Activated CD4-positive, CD25-positive, alpha-beta regulatory T cell treated with anti-CD3 and anti-CD28 coated beads, Interleukin-2, amount 50 U/mL, for 72 hours (primary cell): ENCODE data around the gene CACNA1A.
A peak's percentile ranks its signal among the peaks of the same experiment; 100 is the strongest.
"Not testable (repeated sequence)": the region's sequence is repeated elsewhere in the genome, so short reads cannot be mapped to it uniquely, and the experiment has no call there.

Experiments
- DNase-seq: peaks from one replicate; pipeline ENCODE4 v3.0.0; 2021

CACNA1A gene

DNA sequence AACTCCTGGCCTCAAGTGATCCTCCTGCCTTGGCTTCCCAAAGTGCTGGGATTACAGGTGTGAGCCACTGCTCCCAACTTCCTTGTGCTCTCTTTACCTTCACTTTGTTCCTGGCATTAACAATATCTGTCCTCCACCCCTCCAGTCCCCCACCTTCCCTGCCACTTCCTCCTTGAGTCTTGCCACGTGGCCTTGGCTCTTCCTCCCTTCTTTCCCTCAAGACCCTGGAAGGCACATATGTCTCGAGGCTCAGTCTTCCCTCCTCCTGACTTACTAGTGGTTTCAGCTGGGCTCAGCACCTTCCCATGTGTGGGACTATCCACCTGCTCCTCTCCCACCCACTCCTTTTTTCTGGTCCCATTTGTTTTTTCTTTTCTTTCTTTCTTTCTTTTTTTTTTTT lies 285.4 kb downstream of the CACNA1A start:
- no peak for DNase-seq

GRCh38 chr19:13215572-13216380 lies 290.5 kb downstream of the CACNA1A start:
- no peak for DNase-seq

DNA sequence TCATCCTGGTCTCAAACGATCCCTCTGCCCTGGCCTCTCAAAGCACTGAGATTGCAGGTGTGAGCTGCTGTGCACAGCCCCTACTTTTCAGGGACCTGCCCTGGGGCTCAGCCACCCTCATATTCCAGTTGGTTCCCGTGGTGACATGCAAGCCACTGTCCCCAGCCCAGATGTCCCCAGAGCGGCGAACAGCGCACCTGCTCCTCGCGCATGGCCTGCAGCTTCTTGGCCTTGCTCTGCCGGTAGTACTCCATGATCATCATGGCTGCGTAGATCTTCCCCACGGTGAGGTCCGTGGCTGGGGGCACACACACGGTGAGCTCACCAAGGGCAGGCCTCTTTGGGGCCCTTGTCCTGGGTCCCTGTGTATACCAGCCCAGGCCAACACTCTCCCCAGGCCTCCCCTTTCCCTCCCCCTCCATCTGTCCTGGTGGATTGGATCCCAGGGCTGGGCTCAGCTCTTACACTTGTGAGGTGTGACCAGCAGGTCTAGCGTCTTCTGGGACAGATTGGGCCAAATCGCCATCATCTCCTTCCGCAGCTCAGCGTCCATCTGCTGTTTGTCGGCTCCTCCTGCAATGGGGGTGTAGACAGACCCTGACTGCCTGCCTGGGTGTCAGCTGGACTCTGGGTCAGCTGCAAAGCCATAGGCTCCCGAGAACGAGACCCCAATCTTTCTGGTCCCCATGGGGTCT lies 292.1 kb downstream of the CACNA1A start:
- DNase-seq: no peak

DNA sequence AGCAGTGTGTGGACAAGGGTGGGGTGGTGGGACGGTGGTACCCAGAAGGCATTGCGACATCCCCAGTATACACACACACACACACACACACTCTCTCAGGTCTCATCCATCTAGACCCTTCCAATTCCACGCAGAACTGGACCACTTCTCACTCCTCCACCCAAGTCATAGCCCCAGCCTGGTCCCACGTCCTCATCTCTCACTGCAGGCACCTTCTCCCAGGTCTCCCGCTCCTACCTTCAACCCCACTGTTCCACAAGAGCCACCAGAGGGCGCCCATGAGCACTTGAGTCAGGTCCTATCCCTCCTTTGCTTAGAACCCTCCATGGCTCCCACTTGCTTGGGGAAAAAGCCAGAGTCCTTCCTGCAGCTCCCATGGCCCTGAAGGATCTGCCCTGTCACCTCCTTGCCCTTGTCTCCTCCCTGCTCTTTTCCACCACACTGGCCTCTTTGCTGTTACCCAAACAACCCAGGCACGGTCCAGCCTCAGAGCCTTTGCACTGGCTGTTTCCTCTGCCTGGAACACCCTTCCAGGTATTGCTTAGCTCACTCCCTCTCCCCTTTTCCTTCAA lies 293.4 kb downstream of the CACNA1A start:
- DNase-seq: peak; percentile 78

DNA sequence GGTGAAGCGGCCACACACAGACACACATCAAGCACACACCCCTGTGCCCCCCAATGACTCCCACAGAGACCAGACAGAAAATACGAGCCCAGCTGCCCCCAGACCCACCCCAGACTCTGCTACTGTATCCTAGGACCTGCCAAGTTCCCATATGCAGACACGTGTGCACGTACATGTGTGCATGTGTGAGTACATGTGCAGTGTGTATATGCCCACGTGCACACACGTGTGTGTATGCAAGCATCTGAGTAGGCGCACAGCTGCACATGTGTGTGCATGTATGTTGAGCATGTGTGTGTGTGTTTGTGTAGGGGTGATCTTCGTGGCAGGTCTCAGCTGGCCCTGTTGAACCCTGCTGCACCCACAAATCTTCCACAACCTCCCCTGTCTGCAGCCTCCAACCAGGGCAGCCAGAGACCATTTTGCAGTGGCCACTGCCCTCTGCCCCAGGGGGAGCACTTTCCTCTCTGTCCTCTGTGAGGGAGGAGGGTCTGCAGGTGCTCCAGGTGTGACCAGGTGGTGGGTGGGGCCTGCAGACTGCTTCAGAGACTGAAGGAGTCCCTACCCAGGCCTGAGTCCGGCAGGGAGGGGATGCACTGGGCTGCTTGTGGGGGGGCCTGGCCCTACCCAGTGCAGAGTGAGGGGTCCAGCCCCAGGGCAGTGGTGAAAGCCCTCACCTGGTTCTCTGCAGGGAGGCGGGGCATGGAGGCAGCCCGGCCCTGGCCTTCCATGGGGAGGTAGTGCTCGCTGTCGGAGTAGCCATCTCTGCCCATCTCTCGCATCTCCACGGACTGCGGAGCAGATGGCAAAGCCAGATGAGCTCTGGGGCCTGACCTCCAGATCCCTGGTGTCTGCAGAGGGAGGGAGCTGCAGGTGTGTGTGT lies 294.6 kb downstream of the CACNA1A start:
- DNase-seq: no peak

- no peak for DNase-seq
These were observed 295.3 kb downstream of the CACNA1A start for GRCh38 chr19:13210941-13211340.

DNA sequence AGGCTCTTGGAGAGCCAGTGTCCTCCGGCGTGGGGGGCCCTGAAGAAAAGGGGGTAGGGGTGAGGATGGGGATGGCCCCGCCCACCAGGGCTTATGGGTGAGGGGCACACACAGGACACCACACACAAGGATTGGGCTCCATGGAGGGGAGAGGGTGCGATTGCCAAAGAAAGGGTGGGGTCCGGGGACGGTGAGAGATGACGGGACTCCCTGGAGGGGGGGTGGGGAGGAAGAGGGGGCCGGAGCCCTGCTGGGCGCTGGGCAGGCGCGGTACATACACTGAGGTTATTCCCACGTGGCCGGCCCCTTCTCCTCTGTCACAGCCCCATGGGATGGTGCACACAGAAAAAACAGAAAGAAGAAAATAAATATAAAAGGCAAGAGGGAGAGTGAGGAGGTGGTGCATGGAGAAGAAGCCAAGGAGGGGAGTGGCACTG lies 295.9 kb downstream of the CACNA1A start:
- DNase-seq: no peak

DNA sequence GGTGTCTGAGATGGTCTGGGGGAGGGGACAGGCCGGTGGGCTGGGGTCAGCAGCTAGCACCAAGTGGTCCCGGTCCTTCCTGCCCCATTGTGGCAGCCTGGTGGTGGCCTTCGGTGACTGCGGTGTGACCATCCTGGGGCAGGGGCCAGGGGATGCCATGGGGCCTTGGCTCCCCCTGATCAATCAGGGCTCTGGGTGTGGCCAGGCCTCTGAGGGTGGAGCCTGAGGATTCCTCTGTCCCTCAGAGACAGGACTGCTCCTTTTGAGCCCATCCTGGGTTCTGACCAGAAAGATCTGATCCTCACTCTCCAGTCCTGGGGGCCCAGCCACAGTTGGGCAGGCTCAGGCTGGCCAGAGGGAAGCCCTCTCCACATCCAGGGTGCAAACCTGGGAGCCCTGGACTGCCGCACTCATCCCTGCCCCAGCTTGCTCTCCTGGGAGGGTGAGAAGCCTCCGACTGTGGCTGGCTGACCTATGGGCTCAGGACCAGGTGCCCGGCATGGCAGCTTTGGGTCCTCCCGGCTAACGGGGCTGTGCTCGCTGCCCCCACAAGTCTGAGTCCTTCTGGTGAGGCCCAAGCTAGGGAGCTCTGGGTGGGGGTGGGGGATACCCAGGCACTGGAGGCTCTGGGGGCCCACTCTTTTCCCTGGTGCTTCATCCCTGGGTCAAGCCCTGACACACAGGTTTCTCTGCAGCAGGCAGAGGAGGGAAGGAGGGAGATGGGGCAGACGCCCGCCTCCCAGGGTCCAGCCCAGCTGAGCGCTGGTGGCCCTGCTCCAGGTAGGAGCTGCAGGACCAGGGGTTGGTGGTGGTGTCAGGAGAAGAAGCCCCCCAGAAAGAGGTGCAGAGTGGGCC lies 296.6 kb downstream of the CACNA1A start:
- no peak for DNase-seq

DNA sequence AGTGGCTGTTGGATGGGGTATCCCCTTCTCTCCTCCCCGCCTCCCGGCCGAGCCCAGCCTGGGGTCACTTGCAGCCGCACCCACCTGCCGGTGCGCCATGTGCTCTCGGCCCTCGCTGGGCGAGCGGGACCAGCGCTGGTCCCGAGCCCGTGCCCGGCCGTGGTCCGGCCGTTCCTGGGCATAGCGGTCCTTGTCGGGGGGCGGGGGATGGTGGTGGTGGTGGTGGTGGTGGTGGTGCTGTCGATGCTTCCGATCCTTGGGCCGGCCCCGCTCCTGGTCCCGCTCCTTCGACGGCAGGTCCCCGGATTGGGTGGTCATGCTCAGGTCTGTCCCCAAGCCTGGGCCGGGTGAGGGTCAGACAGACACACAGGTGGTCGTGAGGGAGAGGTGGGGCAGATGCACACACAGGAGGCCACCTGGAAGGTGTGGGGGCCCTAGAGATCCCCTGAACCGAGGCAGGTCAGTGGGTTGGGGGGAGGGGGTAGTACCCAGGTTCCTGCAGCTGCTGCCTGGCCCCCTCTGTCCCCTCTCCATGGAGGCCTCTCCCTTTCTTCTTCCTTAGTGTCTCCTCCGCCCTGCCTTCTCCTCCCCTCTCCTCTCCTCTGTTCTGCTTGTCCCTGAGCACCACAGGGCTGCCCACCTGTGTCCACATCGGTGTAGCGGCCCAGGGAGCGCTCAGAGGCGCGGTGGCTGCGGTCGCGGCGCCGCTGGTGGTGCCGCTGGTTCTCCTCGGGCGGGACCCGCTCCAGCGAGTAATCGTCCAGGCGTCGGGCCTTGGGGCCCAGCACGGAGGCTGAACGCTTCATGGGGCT lies 297.4 kb downstream of the CACNA1A start:
- DNase-seq: no peak

GRCh38 chr19:13207846-13208671 lies 298.2 kb downstream of the CACNA1A start:
- peak; percentile 49 for DNase-seq

DNA sequence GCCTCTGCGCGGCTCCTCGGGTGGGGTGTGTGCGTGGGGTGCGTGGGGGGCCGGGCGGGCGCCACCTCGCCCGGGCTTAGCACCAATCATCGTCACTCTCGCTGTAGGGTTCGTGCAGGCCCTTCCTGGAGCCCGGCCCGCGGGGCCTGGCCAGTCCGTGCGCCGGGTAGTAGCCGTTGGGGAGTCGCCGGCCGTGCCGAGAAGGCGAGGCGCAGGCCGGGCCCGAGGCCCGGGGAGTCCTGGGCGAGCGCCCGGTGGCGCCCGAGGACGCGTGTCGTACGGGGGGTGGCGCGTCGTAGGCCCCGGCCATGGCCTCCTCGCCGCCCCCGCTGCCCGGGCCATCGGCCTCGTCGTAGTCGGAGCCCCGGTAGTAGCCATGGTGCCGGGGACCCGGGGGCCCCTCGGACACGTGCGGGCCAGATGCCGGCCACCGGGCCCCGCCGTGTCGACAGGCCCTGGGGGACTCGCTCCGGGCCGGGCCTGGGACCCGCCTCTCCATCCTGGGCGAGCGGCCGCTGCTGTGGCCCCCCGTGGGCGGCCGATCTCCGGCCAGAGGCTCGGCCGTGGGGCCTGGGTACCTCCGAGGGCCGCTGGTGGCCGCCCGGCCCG lies 298.9 kb downstream of the CACNA1A start:
- DNase-seq: peak; percentile 30

DNA sequence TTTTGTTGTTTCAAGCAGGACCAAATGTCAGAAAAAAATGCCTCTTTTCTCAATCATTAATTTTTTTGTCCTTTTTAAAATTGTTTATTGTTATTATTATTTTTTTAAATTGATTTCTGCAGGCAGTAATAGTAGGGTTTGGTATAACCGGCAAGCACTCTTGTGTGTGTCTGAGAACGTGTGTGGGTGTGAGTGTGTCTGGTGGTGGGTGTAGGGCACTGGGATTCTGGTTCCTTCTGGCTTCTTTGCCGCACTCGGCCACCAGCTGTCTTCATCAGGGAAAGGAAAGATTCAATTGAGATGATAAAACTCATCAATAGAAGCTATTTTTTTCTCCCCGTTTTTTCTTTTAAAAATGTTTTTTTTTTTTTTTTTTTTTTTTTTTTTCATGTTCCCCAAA lies 299.7 kb downstream of the CACNA1A start:
- DNase-seq: no peak

GRCh38 chr19:13202112-13202511 lies 304.2 kb downstream of the CACNA1A start:
- DNase-seq: not testable (repeated sequence)

DNA sequence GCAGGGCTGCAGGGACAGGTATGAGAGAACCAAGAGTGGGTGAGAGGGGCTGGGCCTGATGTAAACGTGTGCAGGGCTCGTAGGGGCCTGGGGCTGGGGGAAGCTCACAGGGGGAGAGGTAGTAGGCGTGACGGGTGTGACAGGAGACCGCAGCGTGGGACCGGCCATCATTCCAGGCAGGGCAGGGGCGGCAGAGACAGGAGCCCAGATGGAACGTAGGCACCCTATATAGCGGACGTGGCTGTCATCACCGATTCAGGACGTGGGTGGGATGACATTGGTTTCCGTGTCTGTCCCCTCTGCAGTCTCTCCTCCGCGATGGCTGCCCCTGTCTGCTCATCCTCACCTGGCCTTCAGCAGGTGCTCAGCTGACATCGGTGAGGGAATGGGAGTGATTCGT lies 307.6 kb downstream of the CACNA1A start:
- no peak for DNase-seq

- DNase-seq: no peak
These were observed 310.6 kb downstream of the CACNA1A start for GRCh38 chr19:13195678-13196077.

GRCh38 chr19:13190781-13191540 lies 315.3 kb downstream of the CACNA1A start:
- DNase-seq: no peak

DNA sequence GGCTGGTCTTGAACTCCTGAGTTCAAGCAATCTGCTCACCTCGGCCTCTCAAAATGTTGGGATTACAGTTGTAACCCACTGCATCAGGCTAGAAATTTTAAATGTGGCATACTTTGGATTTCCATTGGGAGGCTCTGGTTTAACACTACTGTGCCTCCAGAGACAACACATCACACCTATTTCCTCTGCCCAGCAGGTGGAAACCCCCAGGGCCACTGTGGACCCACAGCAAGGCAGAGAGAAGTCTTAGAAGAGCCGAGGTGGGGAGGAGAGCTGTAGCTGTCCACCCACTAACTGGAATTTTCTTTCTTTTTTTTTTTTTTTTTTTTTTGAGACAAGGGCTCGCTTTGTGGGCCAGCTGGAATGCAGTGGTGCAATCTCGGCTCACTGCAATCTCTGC lies 316.7 kb downstream of the CACNA1A start:
- DNase-seq: no peak

DNA sequence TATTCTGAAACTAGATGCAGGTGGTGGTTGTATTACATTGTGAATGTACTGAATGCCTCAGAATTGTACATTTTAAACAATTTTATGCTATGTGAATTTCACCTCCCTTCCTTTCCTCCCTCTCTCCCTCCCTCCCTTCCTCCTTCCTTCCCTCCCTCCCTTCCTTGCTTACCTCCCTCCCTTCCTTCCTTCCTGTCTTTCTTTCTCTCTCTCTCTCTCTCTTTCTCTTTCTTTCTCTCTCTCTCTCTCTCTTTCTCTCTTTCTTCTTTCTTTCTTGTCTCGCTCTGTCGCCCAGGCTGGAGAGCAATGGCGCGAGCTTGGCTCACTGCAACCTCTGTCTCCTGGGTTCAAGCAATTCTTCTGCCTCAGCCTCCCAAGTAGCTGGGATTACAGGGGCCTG lies 318.9 kb downstream of the CACNA1A start:
- DNase-seq: no peak

- not testable (repeated sequence) for DNase-seq
These were observed 319.6 kb downstream of the CACNA1A start for GRCh38 chr19:13186688-13187087.
